Measurements from ENCODE around the gene ABCB6.
"Not testable (repeated sequence)": the region's sequence is repeated elsewhere in the genome, so short reads cannot be mapped to it uniquely, and the experiment has no call there.

ABCB6 gene

GRCh38 chr2:219218732-219219701 is at the start of gene ABCB6:
ABCB6 (minus strand) TSS chr2:219218958; CDS start chr2:219218673, 285 bp downstream.
- DNase-seq, result peak; percentile 97

GRCh38 chr2:219268294-219268693 is 49.5 kb upstream of the ABCB6 start:
- no peak for DNase-seq

- DNase-seq, result no peak
These were observed 48.1 kb upstream of the ABCB6 start for GRCh38 chr2:219266886-219267285.

- DNase-seq, result no peak
These were observed 47.5 kb upstream of the ABCB6 start for GRCh38 chr2:219266232-219266631.

- DNase-seq, result no peak
These were observed 42.5 kb upstream of the ABCB6 start for GRCh38 chr2:219261024-219261855.

- not testable (repeated sequence) for DNase-seq
These were observed 40.2 kb upstream of the ABCB6 start for GRCh38 chr2:219258942-219259341.

GRCh38 chr2:219254590-219255201 is 35.9 kb upstream of the ABCB6 start:
- no peak for DNase-seq

GRCh38 chr2:219253753-219254589 is 35.2 kb upstream of the ABCB6 start, which contains the start of gene TUBA4A:
TUBA4A (minus strand) TSS chr2:219253918; CDS start chr2:219253858, 60 bp downstream.
- DNase-seq, result peak; percentile 83

GRCh38 chr2:219252900-219253752 is 34.4 kb upstream of the ABCB6 start, which contains the start of gene TUBA4B:
TUBA4B (plus strand) TSS chr2:219253243; CDS start chr2:219253408, 165 bp downstream.
- no peak for DNase-seq

- no peak for DNase-seq
These were observed 33.8 kb upstream of the ABCB6 start for GRCh38 chr2:219252570-219252899.

GRCh38 chr2:219252084-219252483 is 33.3 kb upstream of the ABCB6 start:
- no peak for DNase-seq

- no peak for DNase-seq
These were observed 32.9 kb upstream of the ABCB6 start for GRCh38 chr2:219251656-219252055.

GRCh38 chr2:219250049-219250781 is 31.5 kb upstream of the ABCB6 start:
- no peak for DNase-seq

GRCh38 chr2:219249203-219249980 is 30.6 kb upstream of the ABCB6 start:
- DNase-seq, result peak; percentile 73

GRCh38 chr2:219248845-219249202 is 30.1 kb upstream of the ABCB6 start:
- no peak for DNase-seq

GRCh38 chr2:219247678-219248642 is 29.2 kb upstream of the ABCB6 start:
- no peak for DNase-seq

- no peak for DNase-seq
These were observed 27.8 kb upstream of the ABCB6 start for GRCh38 chr2:219246559-219246958.

- DNase-seq, result no peak
These were observed 27.1 kb upstream of the ABCB6 start for GRCh38 chr2:219245899-219246230.

Measured in midbrain (tissue), 1 donor.